Right atrium auricular region (tissue), 2 donors: Measurements from ENCODE around the gene IL19. TPM values are rescaled to one million over a fixed set of nuclear protein-coding genes. Genes with fewer than 3 reads are reported as not detected.

Experiments
- DNase-seq: peaks from one replicate; pipeline ENCODE4 v3.0.0-alpha.2; 2019; ENCODE audit warnings: low spot score
- H3K27ac ChIP-seq, 2 donors: fragments of 200-600 bp; sonication (generic); 1 replicate in 1 of 2; 2 replicates in 1 of 2; pipeline ENCODE4 v1.5.1; 2016 to 2019
- H3K27me3 ChIP-seq, 2 donors: fragments of 200-600 bp; sonication (generic); one replicate each; pipeline versions ENCODE4 v1.5.1 to v1.6.0; 2017 to 2019
- H3K36me3 ChIP-seq: fragments of 200-600 bp; sonication (generic); one replicate; pipeline ENCODE4 v1.5.1; 2016
- H3K4me1 ChIP-seq, 2 donors: fragments of 200-600 bp; sonication (generic); one replicate each; pipeline versions ENCODE4 v1.5.1 to v1.6.0; 2017 to 2019
- H3K4me3 ChIP-seq, 2 donors: fragments of 200-600 bp; sonication (generic); 1 replicate in 1 of 2; 2 replicates in 1 of 2; pipeline ENCODE4 v1.5.1; 2017 to 2019; ENCODE audit warnings: mild to moderate bottlenecking in 1 of 2, moderate library complexity in 1 of 2
- H3K9me3 ChIP-seq, 2 donors: fragments of 200-600 bp; sonication (generic); one replicate each; pipeline ENCODE4 v1.5.1; 2019
- CTCF ChIP-seq, 2 donors: fragments of 200-600 bp; sonication (generic); IDR thresholded peaks; one replicate each; pipeline ENCODE4 v1.5.1; 2019; ENCODE audit warnings: antibody characterized with exemption in 2 of 2
- total RNA-seq, 2 donors: library from RNA; depleted of rRNA; stranded (reverse); fragments of >200 nt; gene quantifications; one replicate each; pipeline ENCODE4 v1.1.0, GENCODE V29; 2016

Gene IL19
- total RNA-seq, 2 donors from 2014 or later = not detected

GRCh38 chr1:206796116-206796515, 25.5 kb downstream of the IL19 start:
- no peaks in the 10 kb centered on the region for H3K36me3 ChIP-seq
- no peak overlapping the region for H3K27ac ChIP-seq
- H3K4me1 ChIP-seq = no peaks in the 10 kb centered on the region
- DNase-seq = no peak
- no peak overlapping the region for H3K4me3 ChIP-seq
- no peaks in the 10 kb centered on the region for H3K27me3 ChIP-seq
- no peak for TF ChIP-seq CTCF (IDR thresholded peaks at IDR 0.05)
- H3K9me3 ChIP-seq = no peaks in the 10 kb centered on the region

GRCh38 chr1:206796981-206797402, 26.4 kb downstream of the IL19 start:
- no peaks in the 10 kb centered on the region for H3K4me1 ChIP-seq
- H3K27me3 ChIP-seq = no peaks in the 10 kb centered on the region
- H3K9me3 ChIP-seq = no peaks in the 10 kb centered on the region
- DNase-seq = peak; percentile 66
- TF ChIP-seq CTCF (IDR thresholded peaks at IDR 0.05) = no peak
- no peaks in the 10 kb centered on the region for H3K36me3 ChIP-seq
- no peak overlapping the region for H3K4me3 ChIP-seq
- no peak overlapping the region for H3K27ac ChIP-seq

- peak; percentile 18 to 34 for TF ChIP-seq CTCF (IDR thresholded peaks at IDR 0.05)
- Histone ChIP-seq H3K27ac (no peak overlapping the region), H3K9me3 (no peaks in the 10 kb centered on the region), H3K4me1 (no peaks in the 10 kb centered on the region), H3K27me3 (no peaks in the 10 kb centered on the region), H3K4me3 (no peak overlapping the region), H3K36me3 (no peaks in the 10 kb centered on the region)
- DNase-seq = no peak
Observed at GRCh38 chr1:206797534-206798383, 27.2 kb downstream of the IL19 start.

- no peak for DNase-seq
- H3K36me3 ChIP-seq = no peaks in the 10 kb centered on the region
- H3K4me1 ChIP-seq = no peaks in the 10 kb centered on the region
- H3K4me3 ChIP-seq = no peak overlapping the region
- no peak overlapping the region for H3K27ac ChIP-seq
- H3K9me3 ChIP-seq = no peaks in the 10 kb centered on the region
- no peaks in the 10 kb centered on the region for H3K27me3 ChIP-seq
- TF ChIP-seq CTCF (IDR thresholded peaks at IDR 0.05) = peak in 1 of 2 donors; percentile 0
Observed at GRCh38 chr1:206798384-206798996, 27.9 kb downstream of the IL19 start.

GRCh38 chr1:206799311-206799710, 28.7 kb downstream of the IL19 start:
- Histone ChIP-seq H3K27me3 (no peaks in the 10 kb centered on the region), H3K4me3 (no peak overlapping the region), H3K36me3 (no peaks in the 10 kb centered on the region), H3K9me3 (no peaks in the 10 kb centered on the region), H3K27ac (no peak overlapping the region), H3K4me1 (no peaks in the 10 kb centered on the region)
- no peak for DNase-seq
- no peak for TF ChIP-seq CTCF (IDR thresholded peaks at IDR 0.05)
